OCI-LY3 (cell line): ENCODE results near the gene WDR90.

Experiments
- CTCF ChIP-seq: fragments of 200-600, 300-600 bp; sonication (generic); IDR thresholded peaks from 2 replicates; pipeline ENCODE4 v1.5.1; 2014; ENCODE audit warnings: antibody characterized with exemption, low read length, low read depth
- EZH2phosphoT487 ChIP-seq: fragments of 200-600 bp; shearing (Covaris generic); IDR thresholded peaks from 2 replicates; pipeline ENCODE4 v1.6.1; 2018; ENCODE audit warnings: antibody characterized with exemption, mixed run types, low read depth

DNA sequence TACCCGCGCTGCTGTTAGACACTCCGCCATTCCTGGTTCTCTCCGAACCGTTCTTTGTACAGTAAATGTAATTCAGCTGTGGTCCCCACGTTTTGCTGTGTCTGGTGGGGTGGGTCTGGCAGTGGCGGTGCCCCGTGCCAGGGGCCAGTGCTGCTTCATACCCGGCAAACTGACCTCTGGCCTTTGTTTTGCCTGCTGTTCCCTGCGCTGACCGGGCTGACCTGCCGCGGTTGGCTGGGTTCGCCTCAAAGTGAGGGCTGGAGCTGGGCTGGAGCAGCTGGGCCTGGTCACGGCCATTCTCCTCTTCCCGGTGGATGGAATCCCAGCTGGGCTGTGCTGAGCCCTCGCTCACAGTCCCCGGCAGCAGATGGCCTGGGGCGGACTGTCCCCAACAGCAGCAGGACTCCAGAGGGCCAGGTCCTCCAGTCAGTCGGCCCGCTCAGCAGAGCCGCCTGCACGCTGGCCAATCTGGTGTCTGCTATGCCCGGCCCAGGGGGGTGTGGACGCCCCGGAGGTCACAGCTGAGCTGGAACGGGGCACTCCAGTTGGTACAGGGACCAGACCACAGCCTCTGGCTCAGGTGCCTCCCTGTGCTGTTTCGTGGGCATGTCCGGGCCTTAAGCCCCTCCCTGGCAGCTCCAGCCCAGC is 19.9 kb upstream of the WDR90 start:
- TF ChIP-seq CTCF, result no peak
- TF ChIP-seq EZH2phosphoT487, result no peak
